ENCODE results near the gene RASGEF1B. TPM values are rescaled to one million over a fixed set of nuclear protein-coding genes. Genes with fewer than 3 reads are reported as not detected.

The RASGEF1B gene
- total and polyA plus RNA-seq, 2 of the 13 experiments (the other 11 are each of a cell fraction or from before 2014, with no cell fraction given): 0.04 TPM

DNA sequence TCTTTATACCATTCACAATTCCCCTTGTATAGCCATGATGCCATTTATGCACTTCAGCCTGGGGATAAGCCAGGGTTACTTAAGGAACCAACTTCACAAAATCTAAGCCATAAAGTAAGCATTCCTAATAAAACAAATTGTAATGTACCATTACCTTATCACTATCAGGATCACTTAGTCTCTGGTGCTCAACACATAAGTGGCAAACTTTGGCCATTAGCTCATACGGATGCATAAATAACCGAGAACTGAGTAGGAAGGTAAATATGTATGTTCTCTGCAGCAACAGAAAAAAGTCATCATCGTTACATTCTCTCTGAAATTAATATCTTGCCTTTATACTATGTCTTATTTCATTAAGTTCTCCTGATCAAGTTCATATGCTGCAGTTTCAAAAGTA, 14.4 kb downstream of the RASGEF1B start:
- Histone ChIP-seq H4K20me1 (ENCODE audit: insufficient read depth, low read length) (no peaks in the 10 kb centered on the region), H3K79me2 (ENCODE audit: insufficient read depth, low read length) (no peaks in the 10 kb centered on the region), H3K27me3 (ENCODE audit: control insufficient read depth in 1 of 2, insufficient read depth in 2 of 2, low read length in 2 of 2) (no peaks in the 10 kb centered on the region), H3K4me2 (ENCODE audit: low read depth, low read length) (no peak overlapping the region), H3K4me1 (ENCODE audit: insufficient read depth, low read length) (no peaks in the 10 kb centered on the region), H3K27ac (ENCODE audit: extremely low read length, insufficient read depth, low read length) (no peak overlapping the region), H3K9me3 (ENCODE audit: low read length) (no peaks in the 10 kb centered on the region), H3K36me3 (replicated peaks in 1 of 2; ENCODE audit: control insufficient read depth in 1 of 2, insufficient read depth in 2 of 2, low read length in 2 of 2) (no peaks in the 10 kb centered on the region), H2AFZ (ENCODE audit: low read length) (no peak overlapping the region), H3K9ac (ENCODE audit: insufficient read depth, low read depth, low read length) (no peak overlapping the region), H3K4me3 (replicated peaks in 1 of 3; ENCODE audit: insufficient read depth in 1 of 3, low read depth in 2 of 3, low read length in 3 of 3) (no peak overlapping the region)
- intact Hi-C loops (cut with micrococcal nuclease; ENCODE audit: unreplicated experiment): no loop called here
- DNase-seq (ENCODE audit: low spot score): no peak
- TF ChIP-seq ZNF652 (CRISPR knock-in tag; IDR thresholded peaks at IDR 0.05; ENCODE audit: borderline replicate concordance, low read depth): no peak
- no peak for TF ChIP-seq CAMTA2 (CRISPR knock-in tag; IDR thresholded peaks at IDR 0.05; ENCODE audit: borderline replicate concordance)
- TF ChIP-seq ONECUT2 (CRISPR knock-in tag; IDR thresholded peaks at IDR 0.05): no peak
- TF ChIP-seq, protein P1, sequence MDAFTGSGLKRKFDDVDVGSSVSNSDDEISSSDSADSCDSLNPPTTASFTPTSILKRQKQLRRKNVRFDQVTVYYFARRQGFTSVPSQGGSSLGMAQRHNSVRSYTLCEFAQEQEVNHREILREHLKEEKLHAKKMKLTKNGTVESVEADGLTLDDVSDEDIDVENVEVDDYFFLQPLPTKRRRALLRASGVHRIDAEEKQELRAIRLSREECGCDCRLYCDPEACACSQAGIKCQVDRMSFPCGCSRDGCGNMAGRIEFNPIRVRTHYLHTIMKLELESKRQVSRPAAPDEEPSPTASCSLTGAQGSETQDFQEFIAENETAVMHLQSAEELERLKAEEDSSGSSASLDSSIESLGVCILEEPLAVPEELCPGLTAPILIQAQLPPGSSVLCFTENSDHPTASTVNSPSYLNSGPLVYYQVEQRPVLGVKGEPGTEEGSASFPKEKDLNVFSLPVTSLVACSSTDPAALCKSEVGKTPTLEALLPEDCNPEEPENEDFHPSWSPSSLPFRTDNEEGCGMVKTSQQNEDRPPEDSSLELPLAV (CRISPR knock-in tag; conservative IDR thresholded peaks at IDR 0.05; ENCODE audit: low read depth): no peak
- no peak for TF ChIP-seq ZNF724P (CRISPR knock-in tag; IDR thresholded peaks at IDR 0.05; ENCODE audit: borderline replicate concordance)
- ChIA-PET POLR2A (no interaction called here), CTCF (ENCODE audit: low intra/inter-chr PET ratio, low total read pairs) (no interaction called here)
- in situ Hi-C loops (cut with HindIII; ENCODE audit: extremely low pct_ligation_motif_present, low pct_unique_long_range_greater_than_20kb): no loop called here
- 31% methylated on average over 3 of the region's 3 CpGs for WGBS (ENCODE audit: low lambda C conversion rate)
- BruUV-seq (replicated peaks): no TSS peak
- ATAC-seq: no peak
- no peak for FAIRE-seq

DNA sequence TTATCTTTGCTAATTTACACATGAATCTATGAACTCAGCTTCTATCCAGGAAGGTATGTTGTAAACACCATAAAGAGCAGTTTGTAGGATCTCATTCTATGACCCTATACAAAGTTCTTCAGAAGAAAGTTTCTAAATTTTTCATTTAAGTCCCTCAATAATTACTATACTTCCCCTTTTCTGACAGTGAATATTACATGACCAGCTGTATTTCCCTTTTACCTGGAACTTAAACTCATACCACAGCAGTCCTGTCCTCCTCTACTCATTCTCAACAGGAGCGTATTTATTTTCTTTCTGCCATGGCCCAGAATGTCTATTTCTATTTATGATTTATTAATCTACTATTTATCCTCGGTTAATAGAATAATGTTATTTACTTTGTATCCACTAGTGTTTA, 15.8 kb downstream of the RASGEF1B start:
- Histone ChIP-seq H2AFZ (ENCODE audit: low read length) (no peak overlapping the region), H3K27me3 (ENCODE audit: control insufficient read depth in 1 of 2, insufficient read depth in 2 of 2, low read length in 2 of 2) (no peaks in the 10 kb centered on the region), H3K36me3 (replicated peaks in 1 of 2; ENCODE audit: control insufficient read depth in 1 of 2, insufficient read depth in 2 of 2, low read length in 2 of 2) (no peaks in the 10 kb centered on the region), H3K9ac (ENCODE audit: insufficient read depth, low read depth, low read length) (no peak overlapping the region), H3K27ac (ENCODE audit: extremely low read length, insufficient read depth, low read length) (no peak overlapping the region), H4K20me1 (ENCODE audit: insufficient read depth, low read length) (no peaks in the 10 kb centered on the region), H3K4me2 (ENCODE audit: low read depth, low read length) (no peak overlapping the region), H3K9me3 (ENCODE audit: low read length) (no peaks in the 10 kb centered on the region), H3K79me2 (ENCODE audit: insufficient read depth, low read length) (no peaks in the 10 kb centered on the region), H3K4me3 (replicated peaks in 1 of 3; ENCODE audit: insufficient read depth in 1 of 3, low read depth in 2 of 3, low read length in 3 of 3) (no peak overlapping the region), H3K4me1 (ENCODE audit: insufficient read depth, low read length) (no peaks in the 10 kb centered on the region)
- DNase-seq (ENCODE audit: low spot score): no peak
- ATAC-seq: no peak
- POLR2A ChIA-PET: no interaction called here
- no peak for FAIRE-seq
- in situ Hi-C loops (cut with HindIII; ENCODE audit: extremely low pct_ligation_motif_present, low pct_unique_long_range_greater_than_20kb): no loop called here
- 47% methylated on average over 2 of the region's 2 CpGs for WGBS (ENCODE audit: low lambda C conversion rate)
- no TSS peak for BruUV-seq (replicated peaks)
- intact Hi-C loops (cut with micrococcal nuclease; ENCODE audit: unreplicated experiment): no loop called here
- CTCF ChIA-PET (ENCODE audit: low intra/inter-chr PET ratio, low total read pairs): no interaction called here
- TF ChIP-seq ZNF20 (CRISPR knock-in tag; IDR thresholded peaks at IDR 0.05) (no peak), ZSCAN20 (CRISPR knock-in tag; IDR thresholded peaks at IDR 0.05; ENCODE audit: borderline replicate concordance) (no peak), ATF1 (CRISPR knock-in tag; IDR thresholded peaks at IDR 0.05) (no peak), ZFP82 (CRISPR knock-in tag; IDR thresholded peaks at IDR 0.05; ENCODE audit: borderline replicate concordance) (no peak), SMYD3 (CRISPR knock-in tag; IDR thresholded peaks at IDR 0.05) (no peak), MXD4 (CRISPR knock-in tag; IDR thresholded peaks at IDR 0.05) (no peak)
- TF ChIP-seq, protein P2, sequence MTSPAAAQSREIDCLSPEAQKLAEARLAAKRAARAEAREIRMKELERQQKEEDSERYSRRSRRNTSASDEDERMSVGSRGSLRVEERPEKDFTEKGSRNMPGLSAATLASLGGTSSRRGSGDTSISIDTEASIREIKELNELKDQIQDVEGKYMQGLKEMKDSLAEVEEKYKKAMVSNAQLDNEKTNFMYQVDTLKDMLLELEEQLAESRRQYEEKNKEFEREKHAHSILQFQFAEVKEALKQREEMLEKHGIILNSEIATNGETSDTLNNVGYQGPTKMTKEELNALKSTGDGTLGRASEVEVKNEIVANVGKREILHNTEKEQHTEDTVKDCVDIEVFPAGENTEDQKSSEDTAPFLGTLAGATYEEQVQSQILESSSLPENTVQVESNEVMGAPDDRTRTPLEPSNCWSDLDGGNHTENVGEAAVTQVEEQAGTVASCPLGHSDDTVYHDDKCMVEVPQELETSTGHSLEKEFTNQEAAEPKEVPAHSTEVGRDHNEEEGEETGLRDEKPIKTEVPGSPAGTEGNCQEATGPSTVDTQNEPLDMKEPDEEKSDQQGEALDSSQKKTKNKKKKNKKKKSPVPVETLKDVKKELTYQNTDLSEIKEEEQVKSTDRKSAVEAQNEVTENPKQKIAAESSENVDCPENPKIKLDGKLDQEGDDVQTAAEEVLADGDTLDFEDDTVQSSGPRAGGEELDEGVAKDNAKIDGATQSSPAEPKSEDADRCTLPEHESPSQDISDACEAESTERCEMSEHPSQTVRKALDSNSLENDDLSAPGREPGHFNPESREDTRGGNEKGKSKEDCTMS (CRISPR knock-in tag; conservative IDR thresholded peaks at IDR 0.05): no peak

Data from HepG2 (cell line).